Progenitor cell of endocrine pancreas (in vitro differentiated cells): ENCODE data around the gene CREB3L1. TPM values are rescaled to one million over a fixed set of nuclear protein-coding genes. Genes with fewer than 3 reads are reported as not detected.
A peak's percentile ranks its signal among the peaks of the same experiment; 100 is the strongest.

Experiments
- DNase-seq: peaks from one replicate; pipeline ENCODE4 v3.0.0; 2021; ENCODE audit warnings: low spot score; ENCODE audit not compliant: unreplicated experiment
- H3K27ac Mint-ChIP-seq: 2 replicates; pipeline ENCODE4 v1.8.0; 2021; ENCODE audit warnings: mild to moderate bottlenecking, moderate library complexity, mixed read lengths
- H3K27me3 Mint-ChIP-seq: 2 replicates; pipeline ENCODE4 v1.8.0; 2021; ENCODE audit warnings: mixed read lengths
- H3K36me3 Mint-ChIP-seq: 2 replicates; pipeline ENCODE4 v1.8.0; 2022; ENCODE audit warnings: mixed read lengths; ENCODE audit not compliant: insufficient read depth
- H3K4me1 Mint-ChIP-seq: 2 replicates; pipeline ENCODE4 v1.8.0; 2021; ENCODE audit warnings: low read depth, mixed read lengths
- H3K4me3 Mint-ChIP-seq: 2 replicates; pipeline ENCODE4 v1.8.0; 2021; ENCODE audit warnings: low read depth, mild to moderate bottlenecking, moderate library complexity, mixed read lengths
- H3K9me3 Mint-ChIP-seq: 2 replicates; pipeline ENCODE4 v1.8.0; 2021; ENCODE audit warnings: low read depth, mixed read lengths
- CTCF ChIP-seq: fragments of 200-600 bp; sonication (generic); IDR thresholded peaks from one replicate; pipeline ENCODE4 v1.5.0; 2021; ENCODE audit warnings: antibody characterized with exemption, mild to moderate bottlenecking; ENCODE audit not compliant: unreplicated experiment
- total RNA-seq: library from RNA; stranded (reverse); gene quantifications from 2 replicates; pipeline ENCODE4 v1.2.1, GENCODE V29; 2021

Gene CREB3L1
- total RNA-seq, 1 donor from 2014 or later, result 9.6 TPM

DNA sequence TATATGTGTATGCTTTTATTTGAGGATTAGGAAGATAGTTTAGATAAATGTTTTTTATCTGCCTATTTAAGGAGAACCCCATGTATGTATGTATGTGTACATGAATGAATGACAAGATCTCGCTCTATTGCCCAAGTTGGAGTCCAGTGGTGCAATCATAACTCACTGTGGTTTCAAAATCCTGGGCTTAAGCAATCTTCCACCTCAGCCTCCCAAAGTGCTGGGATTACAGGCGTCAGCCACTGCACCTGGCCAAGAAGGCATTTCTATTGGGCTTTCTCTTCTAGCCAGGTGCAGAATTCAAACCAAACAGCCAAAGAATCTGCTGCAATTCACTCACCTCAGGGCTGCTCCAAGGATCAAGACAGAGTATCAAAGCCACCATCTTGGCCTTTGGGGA, 44.3 kb downstream of the CREB3L1 start:
- Mint-ChIP-seq H3K27ac (no peak overlapping the region), H3K4me1 (no peaks in the 10 kb centered on the region), H3K9me3 (no peaks in the 10 kb centered on the region), H3K27me3 (peaks cover 7% of the 10 kb centered on the region), H3K4me3 (no peak overlapping the region), H3K36me3 (peaks cover 4% of the 10 kb centered on the region)
- TF ChIP-seq CTCF, result no peak
- DNase-seq, result no peak

DNA sequence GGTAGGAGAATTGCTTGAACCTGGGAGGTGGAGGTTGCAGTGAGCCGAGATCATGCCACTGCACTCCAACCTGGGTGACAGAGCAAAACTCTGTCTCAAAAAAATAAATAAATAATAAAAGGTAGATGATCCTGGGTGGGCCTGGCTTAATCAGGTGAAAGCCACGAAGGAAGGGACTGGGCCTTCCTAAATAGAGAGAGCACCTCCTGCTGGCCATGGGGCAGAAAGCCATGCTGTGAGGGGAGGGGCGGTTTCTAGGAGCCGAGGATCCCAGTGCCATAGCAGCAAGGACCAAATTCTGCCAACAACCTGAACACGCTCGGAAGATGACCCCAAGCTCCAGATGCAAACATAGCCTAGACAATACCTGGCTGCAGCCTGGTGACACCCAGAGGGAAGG, 45.3 kb downstream of the CREB3L1 start:
- Mint-ChIP-seq H3K4me3 (no peak overlapping the region), H3K27ac (no peak overlapping the region), H3K36me3 (peaks cover 4% of the 10 kb centered on the region), H3K9me3 (no peaks in the 10 kb centered on the region), H3K4me1 (no peaks in the 10 kb centered on the region), H3K27me3 (peaks cover 13% of the 10 kb centered on the region)
- no peak for DNase-seq
- peak; percentile 17 for TF ChIP-seq CTCF

GRCh38 chr11:46326813-46327416, 49.5 kb downstream of the CREB3L1 start:
- H3K4me3 Mint-ChIP-seq, result no peak overlapping the region
- H3K4me1 Mint-ChIP-seq, result peaks cover 6% of the 10 kb centered on the region
- no peaks in the 10 kb centered on the region for H3K9me3 Mint-ChIP-seq
- peaks cover 4% of the 10 kb centered on the region for H3K36me3 Mint-ChIP-seq
- no peak for DNase-seq
- no peak overlapping the region for H3K27ac Mint-ChIP-seq
- H3K27me3 Mint-ChIP-seq, result peaks cover 42% of the 10 kb centered on the region
- TF ChIP-seq CTCF, result no peak

GRCh38 chr11:46327829-46328228, 50.4 kb downstream of the CREB3L1 start:
- Mint-ChIP-seq H3K36me3 (no peaks in the 10 kb centered on the region), H3K9me3 (no peaks in the 10 kb centered on the region), H3K27me3 (peaks cover 47% of the 10 kb centered on the region), H3K27ac (no peak overlapping the region), H3K4me1 (peaks cover 6% of the 10 kb centered on the region), H3K4me3 (no peak overlapping the region)
- no peak for DNase-seq
- TF ChIP-seq CTCF, result no peak

DNA sequence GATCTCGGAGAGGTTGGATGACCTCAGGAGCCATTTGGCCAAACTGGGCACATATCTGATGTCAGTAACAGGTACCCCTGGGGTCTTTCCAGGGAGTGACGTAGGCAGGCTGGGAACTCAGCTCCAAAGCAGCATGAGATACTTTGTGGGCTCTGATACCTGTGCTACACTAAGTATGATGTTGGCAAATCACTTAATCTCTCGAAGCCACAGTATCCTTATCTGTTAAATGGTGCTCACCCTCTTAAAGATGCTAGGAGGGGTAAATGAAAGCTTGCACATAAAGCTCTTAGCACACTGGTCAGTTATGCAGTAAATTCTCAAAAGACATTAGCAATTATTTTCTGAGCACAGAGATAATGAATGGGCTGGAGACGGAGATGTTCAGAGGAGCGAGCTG, 52.7 kb downstream of the CREB3L1 start:
- Mint-ChIP-seq H3K4me1 (peaks cover 6% of the 10 kb centered on the region), H3K27ac (no peak overlapping the region), H3K36me3 (no peaks in the 10 kb centered on the region), H3K9me3 (no peaks in the 10 kb centered on the region), H3K4me3 (no peak overlapping the region), H3K27me3 (peaks cover 66% of the 10 kb centered on the region)
- TF ChIP-seq CTCF, result no peak
- DNase-seq, result no peak
